ENCODE data around the gene ETFBKMT.
A peak's percentile ranks its signal among the peaks of the same experiment; 100 is the strongest.

Gene ETFBKMT, protein sequence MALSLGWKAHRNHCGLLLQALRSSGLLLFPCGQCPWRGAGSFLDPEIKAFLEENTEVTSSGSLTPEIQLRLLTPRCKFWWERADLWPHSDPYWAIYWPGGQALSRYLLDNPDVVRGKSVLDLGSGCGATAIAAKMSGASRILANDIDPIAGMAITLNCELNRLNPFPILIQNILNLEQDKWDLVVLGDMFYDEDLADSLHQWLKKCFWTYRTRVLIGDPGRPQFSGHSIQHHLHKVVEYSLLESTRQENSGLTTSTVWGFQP

DNA sequence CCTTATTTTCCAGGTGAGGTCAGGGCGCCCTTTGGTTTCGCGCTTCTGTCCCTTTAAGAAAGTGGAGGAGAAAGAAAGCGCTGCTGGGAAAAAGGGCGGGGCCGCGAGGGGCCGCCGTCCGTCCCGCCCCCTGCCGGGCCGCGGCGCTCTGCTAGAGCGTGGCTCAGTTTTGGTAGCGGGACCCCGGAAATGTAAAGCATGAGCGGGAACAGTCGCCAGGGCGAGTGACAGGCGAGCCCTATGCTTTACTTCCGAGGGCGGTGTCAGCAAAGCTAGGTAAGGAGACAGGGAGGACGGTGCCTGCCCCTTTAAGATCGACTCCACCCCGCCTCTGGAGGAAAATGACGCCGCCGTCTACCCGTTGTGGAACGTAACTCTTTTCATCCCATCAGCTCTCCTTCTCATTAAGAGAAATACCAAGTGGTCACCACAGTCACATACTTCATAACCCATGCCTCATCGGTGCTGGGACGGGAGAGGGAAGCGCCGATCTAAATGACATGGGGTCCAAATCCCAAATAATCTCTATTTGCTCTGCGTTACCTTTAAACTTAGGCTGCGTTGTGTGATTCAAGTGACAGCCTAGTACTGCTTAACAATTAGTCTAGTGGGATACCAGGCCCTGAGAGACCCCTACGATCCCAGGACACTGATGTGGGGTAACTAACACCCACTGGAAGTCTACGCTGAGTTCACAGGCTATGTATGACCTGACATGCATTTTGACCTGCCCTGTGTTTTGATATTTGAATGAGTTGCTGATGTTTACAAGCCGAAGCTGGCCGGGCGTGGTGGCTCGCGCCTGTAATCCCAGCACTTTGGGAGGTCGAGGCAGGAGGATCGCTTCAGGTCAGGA lies at the start of gene ETFBKMT:
Gene ETFBKMT, plus strand, starts transcription at position 602 of the 856 bp plus-strand sequence. CDS start 2,266 bp downstream, outside the sequence.
- H3K4me1 ChIP-seq (ENCODE audit: control insufficient read depth in 2 of 2, insufficient read depth in 2 of 2, low read length in 2 of 2): peaks cover 6 to 7% of the 10 kb centered on the region in 2 donors
- H3K36me3 ChIP-seq (ENCODE audit: control insufficient read depth in 2 of 2, insufficient read depth in 2 of 2, low read length in 2 of 2): peaks cover 0 to 4% of the 10 kb centered on the region in 2 donors
- H3K9me3 ChIP-seq (ENCODE audit: control insufficient read depth in 2 of 2, low read length in 2 of 2): no peaks in the 10 kb centered on the region
- no peaks in the 10 kb centered on the region for H3K27me3 ChIP-seq (ENCODE audit: control insufficient read depth in 2 of 2, insufficient read depth in 2 of 2, low read length in 2 of 2)
- H3K27ac ChIP-seq (ENCODE audit: low read depth in 2 of 2, low read length in 2 of 2): peak within 1 kb of the TSS; percentile 90 to 94
- H3K4me3 ChIP-seq (ENCODE audit: low read length in 2 of 2): peak within 1 kb of the TSS; percentile 92 to 95
- peak within 1 kb of the TSS; percentile 86 to 87 for H3K9ac ChIP-seq (ENCODE audit: low read depth in 1 of 2, low read length in 2 of 2)

DNA sequence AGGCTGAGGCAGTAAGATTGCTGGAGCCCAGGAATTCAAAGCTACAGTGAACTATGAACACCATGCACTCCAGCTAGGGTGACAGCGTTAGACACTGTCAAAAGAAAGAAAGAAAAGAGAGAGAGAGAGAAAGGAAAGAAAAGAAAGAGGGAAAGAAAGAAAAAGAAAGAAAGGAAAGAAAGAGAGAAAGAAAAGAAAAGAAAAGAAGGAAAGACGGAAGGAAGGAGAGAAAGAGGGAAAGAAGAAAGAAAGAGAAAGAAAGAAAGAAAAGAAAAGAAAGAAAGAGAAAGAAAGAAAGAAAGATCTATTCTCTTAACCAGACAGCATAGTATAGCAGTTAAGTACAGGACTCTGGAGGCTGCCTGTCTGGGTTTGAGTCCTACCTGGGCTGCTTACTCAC lies 46.7 kb upstream of the ETFBKMT start:
- Histone ChIP-seq H3K27me3 (ENCODE audit: control insufficient read depth in 2 of 2, insufficient read depth in 2 of 2, low read length in 2 of 2) (no peaks in the 10 kb centered on the region), H3K9ac (ENCODE audit: low read depth in 1 of 2, low read length in 2 of 2) (no peak overlapping the region), H3K4me3 (ENCODE audit: low read length in 2 of 2) (no peak overlapping the region), H3K27ac (ENCODE audit: low read depth in 2 of 2, low read length in 2 of 2) (no peak overlapping the region), H3K36me3 (ENCODE audit: control insufficient read depth in 2 of 2, insufficient read depth in 2 of 2, low read length in 2 of 2) (no peaks in the 10 kb centered on the region), H3K9me3 (ENCODE audit: control insufficient read depth in 2 of 2, low read length in 2 of 2) (no peaks in the 10 kb centered on the region), H3K4me1 (ENCODE audit: control insufficient read depth in 2 of 2, insufficient read depth in 2 of 2, low read length in 2 of 2) (no peaks in the 10 kb centered on the region)

- Histone ChIP-seq H3K4me1 (ENCODE audit: control insufficient read depth in 2 of 2, insufficient read depth in 2 of 2, low read length in 2 of 2) (no peaks in the 10 kb centered on the region), H3K4me3 (ENCODE audit: low read length in 2 of 2) (no peak overlapping the region), H3K9ac (ENCODE audit: low read depth in 1 of 2, low read length in 2 of 2) (no peak overlapping the region), H3K27ac (ENCODE audit: low read depth in 2 of 2, low read length in 2 of 2) (no peak overlapping the region), H3K36me3 (ENCODE audit: control insufficient read depth in 2 of 2, insufficient read depth in 2 of 2, low read length in 2 of 2) (no peaks in the 10 kb centered on the region), H3K9me3 (ENCODE audit: control insufficient read depth in 2 of 2, low read length in 2 of 2) (no peaks in the 10 kb centered on the region), H3K27me3 (ENCODE audit: control insufficient read depth in 2 of 2, insufficient read depth in 2 of 2, low read length in 2 of 2) (no peaks in the 10 kb centered on the region)
Measured at GRCh38 chr12:31618228-31619025, 41.1 kb upstream of the ETFBKMT start.

DNA sequence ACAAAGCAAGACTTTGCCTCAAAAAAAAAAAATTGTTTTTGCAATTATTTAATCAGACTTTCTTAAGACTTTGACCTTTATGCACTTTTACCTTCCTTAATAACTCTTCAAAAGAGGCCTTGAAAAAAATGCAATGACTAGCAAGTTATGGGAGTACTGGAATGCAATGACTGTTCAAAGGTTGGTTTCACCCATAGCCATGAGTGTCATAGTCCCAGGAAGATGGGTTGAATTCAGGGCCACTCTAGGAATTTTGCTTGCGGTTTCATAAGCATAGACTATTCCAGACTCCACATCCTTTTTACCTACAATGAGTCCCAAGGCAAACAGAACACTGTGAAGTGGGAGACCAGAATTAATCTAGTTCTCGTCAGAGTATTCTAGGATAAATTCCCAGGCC lies 39.2 kb upstream of the ETFBKMT start:
- no peaks in the 10 kb centered on the region for H3K9me3 ChIP-seq (ENCODE audit: control insufficient read depth in 2 of 2, low read length in 2 of 2)
- H3K4me1 ChIP-seq (ENCODE audit: control insufficient read depth in 2 of 2, insufficient read depth in 2 of 2, low read length in 2 of 2): no peaks in the 10 kb centered on the region
- no peaks in the 10 kb centered on the region for H3K27me3 ChIP-seq (ENCODE audit: control insufficient read depth in 2 of 2, insufficient read depth in 2 of 2, low read length in 2 of 2)
- H3K9ac ChIP-seq (ENCODE audit: low read depth in 1 of 2, low read length in 2 of 2): no peak overlapping the region
- H3K36me3 ChIP-seq (ENCODE audit: control insufficient read depth in 2 of 2, insufficient read depth in 2 of 2, low read length in 2 of 2): no peaks in the 10 kb centered on the region
- H3K27ac ChIP-seq (ENCODE audit: low read depth in 2 of 2, low read length in 2 of 2): no peak overlapping the region
- no peak overlapping the region for H3K4me3 ChIP-seq (ENCODE audit: low read length in 2 of 2)

- Histone ChIP-seq H3K4me3 (ENCODE audit: low read length in 2 of 2) (no peak overlapping the region), H3K4me1 (ENCODE audit: control insufficient read depth in 2 of 2, insufficient read depth in 2 of 2, low read length in 2 of 2) (no peaks in the 10 kb centered on the region), H3K9ac (ENCODE audit: low read depth in 1 of 2, low read length in 2 of 2) (no peak overlapping the region)
Measured at GRCh38 chr12:31622038-31622437, 37.5 kb upstream of the ETFBKMT start.

DNA sequence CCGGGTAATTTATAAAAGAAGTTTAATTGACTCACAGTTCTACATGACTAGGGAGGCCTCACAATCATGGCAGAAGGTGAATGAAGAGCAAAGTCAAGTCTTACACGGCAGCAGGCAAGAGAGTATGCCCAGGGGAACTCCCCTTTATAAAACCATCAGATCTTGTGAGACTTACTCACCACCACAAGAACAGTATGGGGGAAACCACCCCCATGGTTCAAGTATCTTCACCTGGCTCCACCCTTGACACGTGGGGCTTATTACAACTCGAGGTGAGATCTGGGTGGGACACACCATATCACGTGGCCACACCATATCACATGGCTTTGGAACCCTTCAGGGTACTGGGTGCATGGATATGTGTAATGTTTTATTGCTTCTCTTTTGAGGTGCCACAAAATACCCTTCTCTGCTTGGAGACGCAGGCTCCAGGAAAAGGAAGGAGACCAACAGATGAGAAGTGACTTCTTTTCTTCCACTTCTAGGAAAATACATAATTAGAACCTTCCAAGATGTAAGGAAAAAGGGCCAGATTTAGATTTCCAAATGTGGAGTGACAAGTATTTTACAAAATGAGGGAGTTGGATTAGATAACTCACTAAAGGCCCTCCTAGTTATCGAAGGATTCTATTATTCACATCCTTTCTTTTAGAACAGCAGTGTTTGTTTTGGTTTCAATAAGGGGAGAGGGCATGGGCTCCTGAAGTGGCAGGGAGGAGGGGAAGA lies 33.1 kb upstream of the ETFBKMT start:
- H3K4me1 ChIP-seq (ENCODE audit: control insufficient read depth in 2 of 2, insufficient read depth in 2 of 2, low read length in 2 of 2): no peaks in the 10 kb centered on the region
- no peaks in the 10 kb centered on the region for H3K27me3 ChIP-seq (ENCODE audit: control insufficient read depth in 2 of 2, insufficient read depth in 2 of 2, low read length in 2 of 2)
- no peak overlapping the region for H3K27ac ChIP-seq (ENCODE audit: low read depth in 2 of 2, low read length in 2 of 2)
- no peaks in the 10 kb centered on the region for H3K9me3 ChIP-seq (ENCODE audit: control insufficient read depth in 2 of 2, low read length in 2 of 2)
- no peak overlapping the region for H3K9ac ChIP-seq (ENCODE audit: low read depth in 1 of 2, low read length in 2 of 2)
- H3K36me3 ChIP-seq (ENCODE audit: control insufficient read depth in 2 of 2, insufficient read depth in 2 of 2, low read length in 2 of 2): no peaks in the 10 kb centered on the region
- no peak overlapping the region for H3K4me3 ChIP-seq (ENCODE audit: low read length in 2 of 2)

More at GRCh38 chr12:31622038-31622437, 37.5 kb upstream of the ETFBKMT start:
- no peak overlapping the region for H3K27ac ChIP-seq (ENCODE audit: low read depth in 2 of 2, low read length in 2 of 2)
- H3K9me3 ChIP-seq (ENCODE audit: control insufficient read depth in 2 of 2, low read length in 2 of 2): no peaks in the 10 kb centered on the region
- no peaks in the 10 kb centered on the region for H3K36me3 ChIP-seq (ENCODE audit: control insufficient read depth in 2 of 2, insufficient read depth in 2 of 2, low read length in 2 of 2)
- no peaks in the 10 kb centered on the region for H3K27me3 ChIP-seq (ENCODE audit: control insufficient read depth in 2 of 2, insufficient read depth in 2 of 2, low read length in 2 of 2)

- H3K4me3 ChIP-seq (ENCODE audit: low read length in 2 of 2): no peak overlapping the region
- no peak overlapping the region for H3K27ac ChIP-seq (ENCODE audit: low read depth in 2 of 2, low read length in 2 of 2)
- H3K9ac ChIP-seq (ENCODE audit: low read depth in 1 of 2, low read length in 2 of 2): no peak overlapping the region
- no peaks in the 10 kb centered on the region for H3K4me1 ChIP-seq (ENCODE audit: control insufficient read depth in 2 of 2, insufficient read depth in 2 of 2, low read length in 2 of 2)
- H3K9me3 ChIP-seq (ENCODE audit: control insufficient read depth in 2 of 2, low read length in 2 of 2): no peaks in the 10 kb centered on the region
- H3K36me3 ChIP-seq (ENCODE audit: control insufficient read depth in 2 of 2, insufficient read depth in 2 of 2, low read length in 2 of 2): no peaks in the 10 kb centered on the region
- no peaks in the 10 kb centered on the region for H3K27me3 ChIP-seq (ENCODE audit: control insufficient read depth in 2 of 2, insufficient read depth in 2 of 2, low read length in 2 of 2)
Measured at GRCh38 chr12:31627456-31628054, 31.9 kb upstream of the ETFBKMT start.

DNA sequence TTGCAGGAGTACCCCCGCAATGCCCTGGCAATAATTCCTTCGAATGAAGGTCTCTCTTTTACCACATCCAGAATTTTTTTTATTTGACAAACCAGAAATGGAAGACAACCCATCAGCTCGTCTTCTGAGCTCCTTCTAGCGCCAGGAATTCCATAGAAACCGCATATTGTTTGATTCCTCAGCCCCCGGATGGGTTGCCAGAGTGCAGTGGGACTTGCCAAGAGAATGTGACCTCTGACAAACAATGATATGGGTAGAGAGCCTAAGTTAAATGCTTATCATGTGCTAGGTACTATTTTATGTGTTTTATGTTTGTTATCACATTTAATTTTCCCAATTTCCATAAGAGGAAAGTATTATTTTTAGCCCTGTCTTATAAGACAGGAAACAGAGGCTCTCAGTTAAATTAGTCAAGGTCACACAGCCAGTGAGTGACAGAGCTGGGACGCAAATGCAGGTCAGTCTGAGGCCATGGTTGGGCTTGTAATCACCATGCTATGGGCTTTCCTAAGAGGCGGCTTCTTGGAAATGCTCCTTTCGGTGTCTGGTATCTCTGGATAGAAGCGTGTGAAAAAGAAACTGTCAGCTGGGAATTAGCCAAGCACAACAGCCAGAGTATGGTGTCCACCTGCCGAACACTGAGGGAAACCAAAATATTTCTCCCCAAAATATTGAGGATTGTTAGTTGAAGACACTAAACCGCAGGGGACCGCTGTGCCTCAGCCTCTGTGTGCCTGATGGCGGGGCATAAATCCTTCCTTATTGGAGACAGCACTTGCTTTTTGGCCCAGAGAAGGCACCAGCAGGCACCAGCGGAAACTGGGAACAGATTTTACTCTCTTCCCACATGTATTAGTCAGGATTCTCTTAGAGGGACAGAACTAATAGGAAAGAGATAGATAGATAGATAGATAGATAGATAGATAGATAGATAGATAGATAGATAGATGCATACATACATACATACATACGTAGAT lies 29.4 kb upstream of the ETFBKMT start:
- Histone ChIP-seq H3K27ac (ENCODE audit: low read depth in 2 of 2, low read length in 2 of 2) (no peak overlapping the region), H3K4me3 (ENCODE audit: low read length in 2 of 2) (no peak overlapping the region), H3K4me1 (ENCODE audit: control insufficient read depth in 2 of 2, insufficient read depth in 2 of 2, low read length in 2 of 2) (no peaks in the 10 kb centered on the region), H3K9me3 (ENCODE audit: control insufficient read depth in 2 of 2, low read length in 2 of 2) (no peaks in the 10 kb centered on the region), H3K36me3 (ENCODE audit: control insufficient read depth in 2 of 2, insufficient read depth in 2 of 2, low read length in 2 of 2) (no peaks in the 10 kb centered on the region), H3K9ac (ENCODE audit: low read depth in 1 of 2, low read length in 2 of 2) (no peak overlapping the region), H3K27me3 (ENCODE audit: control insufficient read depth in 2 of 2, insufficient read depth in 2 of 2, low read length in 2 of 2) (no peaks in the 10 kb centered on the region)

Data from mucosa of rectum (tissue), 2 donors.